T-cell (primary cell): ENCODE results near the gene NUCB1. TPM values are rescaled to one million over a fixed set of nuclear protein-coding genes. Genes with fewer than 3 reads are reported as not detected.
"Not testable (repeated sequence)": the region's sequence is repeated elsewhere in the genome, so short reads cannot be mapped to it uniquely, and the experiment has no call there.

Experiments used
- ATAC-seq, 4 experiments: fragments of 200-7000 bp in 3 of 4; fragments of 150-1000 bp in 1 of 4; cut with Tn5 transposase; replicated peaks in 1 of 4; 1 replicate in 3 of 4; 2 replicates in 1 of 4; pipeline ENCODE4 v1.10.0; 2021; ENCODE audit warnings: moderate library complexity in 3 of 4, mild to moderate bottlenecking in 2 of 4, moderate number of reproducible peaks in 1 of 4
- CTCF ChIA-PET, 2 donors: fragments of 300-600 bp; sonication (Branson Sonifier 250); formaldehyde crosslinking; loops; one replicate each; lab custom pipeline; 2022; ENCODE audit warnings: antibody characterized with exemption in 2 of 2; lab: Charles Lee
- POLR2A ChIA-PET, 2 donors: fragments of 300-600 bp; sonication (Branson Sonifier 250); formaldehyde crosslinking; loops; one replicate each; lab custom pipeline; 2022; ENCODE audit warnings: antibody characterized with exemption in 2 of 2; lab: Charles Lee
- DNase-seq, 35 experiments: peaks; one replicate each; pipeline versions ENCODE4 v3.0.0 to v3.0.0-alpha.2; 2013 to 2023
- H3K27ac ChIP-seq: one replicate; pipeline ENCODE4 v1.5.1; 2013; ENCODE audit warnings: low read length
- H3K27me3 ChIP-seq, 2 experiments: replicated peaks in 1 of 2; 1 replicate in 1 of 2; 2 replicates in 1 of 2; pipeline versions ENCODE4 v1.6.1 to v1.7.0; 2013; ENCODE audit warnings: low read length in 1 of 2, mixed read lengths in 1 of 2; ENCODE audit not compliant: control insufficient read depth in 2 of 2, insufficient read depth in 2 of 2; ENCODE audit errors: extremely low read depth in 1 of 2
- H3K36me3 ChIP-seq, 2 donors: 1 replicate in 1 of 2; 2 replicates in 1 of 2; pipeline versions ENCODE4 v1.6.1 to v1.7.0; 2013; ENCODE audit warnings: low read length in 1 of 2; ENCODE audit not compliant: control insufficient read depth in 2 of 2, insufficient read depth in 1 of 2; ENCODE audit errors: extremely low read depth in 1 of 2
- H3K4me1 ChIP-seq, 2 experiments: 1 replicate in 1 of 2; 2 replicates in 1 of 2; pipeline versions ENCODE4 v1.6.1 to v1.7.0; 2013; ENCODE audit warnings: low read length in 2 of 2, mixed read lengths in 1 of 2; ENCODE audit not compliant: insufficient read depth in 2 of 2, control insufficient read depth in 1 of 2; ENCODE audit errors: extremely low read depth in 1 of 2
- H3K4me3 ChIP-seq, 2 donors: 1 replicate in 1 of 2; 2 replicates in 1 of 2; pipeline versions ENCODE4 v1.5.1 to v1.7.0; 2013; ENCODE audit warnings: mild to moderate bottlenecking in 2 of 2, low read length in 1 of 2, moderate library complexity in 1 of 2; ENCODE audit not compliant: control insufficient read depth in 1 of 2; ENCODE audit errors: extremely low read depth in 1 of 2
- H3K9me3 ChIP-seq: 2 replicates; pipeline ENCODE4 v1.7.0; 2013
- H3K27ac Mint-ChIP-seq, 2 donors: one replicate each; pipeline ENCODE4 v1.8.0; 2020 to 2021; ENCODE audit warnings: mild to moderate bottlenecking in 2 of 2, mixed read lengths in 2 of 2
- H3K27me3 Mint-ChIP-seq, 2 donors: one replicate each; pipeline ENCODE4 v1.8.0; 2021 to 2022; ENCODE audit warnings: mixed read lengths in 2 of 2
- H3K36me3 Mint-ChIP-seq: one replicate; pipeline ENCODE4 v1.8.0; 2021; ENCODE audit warnings: mixed read lengths
- H3K4me1 Mint-ChIP-seq, 3 donors: one replicate each; pipeline ENCODE4 v1.8.0; 2020 to 2022; ENCODE audit warnings: mixed read lengths in 3 of 3, mild to moderate bottlenecking in 1 of 3
- H3K4me3 Mint-ChIP-seq, 3 donors: one replicate each; pipeline ENCODE4 v1.8.0; 2020 to 2022; ENCODE audit warnings: mild to moderate bottlenecking in 3 of 3, mixed read lengths in 3 of 3, moderate library complexity in 3 of 3
- H3K9me3 Mint-ChIP-seq, 3 donors: one replicate each; pipeline ENCODE4 v1.8.0; 2020 to 2022; ENCODE audit warnings: mixed read lengths in 3 of 3
- WGBS: methylation state at CpG from one replicate; pipeline ENCODE4 v1.1.5; 2013; ENCODE audit warnings: missing lambda C conversion rate; ENCODE audit not compliant: insufficient coverage; 5-methylcytosine and 5-hydroxymethylcytosine counted together
- total RNA-seq, 35 experiments: library from RNA in 6 of 35; stranded (reverse) in 6 of 35; fragments of 120-200 nt in 1 of 35; gene quantifications; one replicate each; pipeline versions ENCODE4 v1.2.1 to v1.2.4 and lab custom pipeline; 2013 to 2026

NUCB1 gene
- total RNA-seq, 5 donors from 2014 or later (not counting 1 experiment from before 2014, with no cell fraction given): 122 to 177 (median 165) TPM

- H3K9me3 Mint-ChIP-seq: no peaks in the 10 kb centered on the region
- no peak overlapping the region for H3K4me3 Mint-ChIP-seq
- no peak overlapping the region for H3K27ac ChIP-seq
- 94% methylated on average over 5 of the region's 11 CpGs for WGBS
- ChIA-PET POLR2A (interaction anchor here in 1 of 2 donors (0.6 kb wide), 1 partner anchor 502 kb away, joined by 3 read pairs; no protein-coding TSS in a partner anchor), CTCF (interaction anchor here in 1 of 2 donors (0.7 kb wide), 1 partner anchor 41 kb away, joined by 14 read pairs; no protein-coding TSS in a partner anchor)
- ATAC-seq: no peak
- H3K27me3 ChIP-seq: no peaks in the 10 kb centered on the region
- DNase-seq: no peak
- H3K9me3 ChIP-seq: no peaks in the 10 kb centered on the region
- H3K4me3 ChIP-seq: no peak overlapping the region
- H3K4me1 Mint-ChIP-seq: peaks cover 3 to 8% (median 4%) of the 10 kb centered on the region in 3 donors
- no peaks in the 10 kb centered on the region for H3K27me3 Mint-ChIP-seq
- peaks cover 10 to 18% of the 10 kb centered on the region in 2 donors for H3K36me3 ChIP-seq
- H3K36me3 Mint-ChIP-seq: peaks cover 3% of the 10 kb centered on the region
- H3K4me1 ChIP-seq: no peaks in the 10 kb centered on the region
- no peak overlapping the region for H3K27ac Mint-ChIP-seq
These were observed 25.2 kb downstream of the NUCB1 start for GRCh38 chr19:48925240-48925843.

GRCh38 chr19:48925890-48926289 lies 25.8 kb downstream of the NUCB1 start:
- H3K9me3 Mint-ChIP-seq, H3K4me1 Mint-ChIP-seq, H3K27me3 Mint-ChIP-seq, H3K4me1 ChIP-seq, POLR2A ChIA-PET, H3K27ac Mint-ChIP-seq, H3K4me3 Mint-ChIP-seq, CTCF ChIA-PET, DNase-seq, H3K9me3 ChIP-seq, H3K27me3 ChIP-seq, ATAC-seq, H3K27ac ChIP-seq, H3K4me3 ChIP-seq, H3K36me3 Mint-ChIP-seq: not testable (repeated sequence)
- peaks cover 10 to 17% of the 10 kb centered on the region in 2 donors for H3K36me3 ChIP-seq
- WGBS: 100% methylated on average over 2 of the region's 8 CpGs

- 17% methylated on average over 10 of the region's 10 CpGs for WGBS
- peak in 2 of 35 experiments; percentile 9 to 22 for DNase-seq
- ATAC-seq: peak in 3 of 4 experiments; percentile 37 to 92 (median 41)
- Histone ChIP-seq H3K4me3 (no peak overlapping the region), H3K9me3 (no peaks in the 10 kb centered on the region), H3K4me1 (no peaks in the 10 kb centered on the region), H3K27ac (no peak overlapping the region), H3K36me3 (peaks cover 6 to 11% of the 10 kb centered on the region in 2 donors), H3K27me3 (no peaks in the 10 kb centered on the region)
- Mint-ChIP-seq H3K27me3 (peaks cover 0 to 2% of the 10 kb centered on the region in 2 donors), H3K9me3 (no peaks in the 10 kb centered on the region), H3K4me1 (peaks cover 3 to 8% (median 4%) of the 10 kb centered on the region in 3 donors), H3K36me3 (peaks cover 3% of the 10 kb centered on the region), H3K4me3 (peak overlapping the region in 2 of 3 donors; percentile 32 to 40), H3K27ac (no peak overlapping the region)
- POLR2A ChIA-PET: no interaction called here
- CTCF ChIA-PET: no interaction called here
These were observed 26.8 kb downstream of the NUCB1 start for GRCh38 chr19:48926909-48927308.

GRCh38 chr19:48927692-48928091 lies 27.6 kb downstream of the NUCB1 start:
- WGBS: 92% methylated on average over 12 of the region's 17 CpGs
- H3K36me3 Mint-ChIP-seq, H3K4me3 Mint-ChIP-seq, H3K4me1 Mint-ChIP-seq, DNase-seq, H3K27ac ChIP-seq, POLR2A ChIA-PET, CTCF ChIA-PET, H3K4me3 ChIP-seq, H3K9me3 ChIP-seq, H3K36me3 ChIP-seq, H3K9me3 Mint-ChIP-seq, ATAC-seq, H3K27me3 Mint-ChIP-seq, H3K4me1 ChIP-seq, H3K27ac Mint-ChIP-seq, H3K27me3 ChIP-seq: not testable (repeated sequence)

- DNase-seq (no peak), ATAC-seq (no peak)
- H3K4me3 Mint-ChIP-seq: no peak overlapping the region
- Histone ChIP-seq H3K9me3 (no peaks in the 10 kb centered on the region), H3K36me3 (no peaks in the 10 kb centered on the region), H3K27ac (no peak overlapping the region), H3K4me1 (peaks cover 0 to 8% of the 10 kb centered on the region in 2 experiments), H3K4me3 (no peak overlapping the region), H3K27me3 (peaks cover 0 to 4% of the 10 kb centered on the region in 2 experiments)
- peaks cover 7 to 12% (median 9%) of the 10 kb centered on the region in 3 donors for H3K4me1 Mint-ChIP-seq
- POLR2A ChIA-PET: no interaction called here
- no peaks in the 10 kb centered on the region for H3K36me3 Mint-ChIP-seq
- peaks cover 0 to 2% of the 10 kb centered on the region in 2 donors for H3K27me3 Mint-ChIP-seq
- no peaks in the 10 kb centered on the region for H3K9me3 Mint-ChIP-seq
- H3K27ac Mint-ChIP-seq: no peak overlapping the region
- CTCF ChIA-PET: no interaction called here
- 91% methylated on average over 4 of the region's 15 CpGs for WGBS
These were observed 28.3 kb downstream of the NUCB1 start for GRCh38 chr19:48928164-48929025.

GRCh38 chr19:48933382-48933932 lies 33.3 kb downstream of the NUCB1 start, which contains the start of gene DHDH:
DHDH (plus strand) TSS chr19:48933699; CDS start chr19:48933722, 23 bp downstream.
- peak within 1 kb of the TSS; percentile 89 to 91 for H3K27ac Mint-ChIP-seq
- CTCF ChIA-PET: interaction anchor here in 1 of 2 donors (1.1 to 1.5 kb wide), 3 partner anchors 10 to 37 kb away, joined by 4 to 9 read pairs (median 8); partner anchors contain the start of gene BAX
- no peaks in the 10 kb centered on the region for H3K9me3 Mint-ChIP-seq
- peak within 1 kb of the TSS; percentile 42 for H3K27ac ChIP-seq
- peaks cover 0 to 2% of the 10 kb centered on the region in 2 donors for H3K27me3 Mint-ChIP-seq
- WGBS: under 1% methylated on average over 34 of the region's 43 CpGs
- peaks cover 0 to 4% of the 10 kb centered on the region in 2 experiments for H3K27me3 ChIP-seq
- H3K4me1 ChIP-seq: peaks cover 2 to 16% of the 10 kb centered on the region in 2 experiments
- peaks cover 2% of the 10 kb centered on the region for H3K36me3 Mint-ChIP-seq
- DNase-seq (peak; percentile 76 to 91 (median 84)), ATAC-seq (peak; percentile 96 to 98 (median 98))
- H3K4me3 ChIP-seq: peak within 1 kb of the TSS; percentile 54 to 62
- POLR2A ChIA-PET: interaction anchor here in 1 of 2 donors (1.0 kb wide), 1 partner anchor 34 kb away, joined by 3 read pairs; no protein-coding TSS in a partner anchor
- H3K4me3 Mint-ChIP-seq: peak within 1 kb of the TSS; percentile 83 to 91 (median 83)
- no peaks in the 10 kb centered on the region for H3K36me3 ChIP-seq
- peaks cover 9 to 16% (median 10%) of the 10 kb centered on the region in 3 donors for H3K4me1 Mint-ChIP-seq
- H3K9me3 ChIP-seq: no peaks in the 10 kb centered on the region
